Fibroblast of the conjunctiva (primary cell): ENCODE data around the gene TTPAL.

Experiments used
- DNase-seq: peaks from one replicate; pipeline ENCODE4 v3.0.0-alpha.2; 2010; ENCODE audit warnings: low read depth

Gene TTPAL

GRCh38 chr20:44442298-44443070 lies 33.2 kb upstream of the TTPAL start:
- DNase-seq: no peak

- DNase-seq: no peak
Observed at GRCh38 chr20:44445742-44446710, 29.6 kb upstream of the TTPAL start.

DNA sequence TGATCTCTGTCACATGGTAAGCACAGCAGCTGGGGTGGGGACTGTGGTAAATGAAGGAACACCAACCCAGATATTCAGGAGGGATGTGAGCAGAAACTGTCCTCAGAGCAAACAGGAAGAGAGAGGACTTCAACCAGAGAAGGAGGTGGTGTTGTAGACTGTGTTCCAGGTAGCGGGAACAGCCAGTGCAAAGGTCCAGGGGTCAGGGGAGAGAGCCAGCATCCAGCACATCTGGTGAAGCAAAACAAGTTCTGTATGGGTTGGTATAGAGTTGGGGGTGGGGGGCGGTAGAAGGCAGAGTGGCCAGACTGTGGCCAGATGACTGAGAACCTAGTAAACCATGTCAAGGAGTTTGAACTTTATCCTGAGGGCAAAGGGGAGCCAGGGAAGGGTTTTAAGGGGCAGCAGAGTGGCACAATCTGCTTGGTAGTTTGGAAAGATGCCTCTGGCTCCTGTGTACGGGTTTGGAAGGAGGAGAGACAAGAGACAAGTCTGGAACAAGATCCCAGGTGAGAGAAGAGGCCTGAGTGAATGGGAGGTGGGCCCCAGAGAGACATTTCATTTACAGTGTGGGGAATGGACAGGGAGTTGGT lies 27.8 kb upstream of the TTPAL start:
- no peak for DNase-seq

DNA sequence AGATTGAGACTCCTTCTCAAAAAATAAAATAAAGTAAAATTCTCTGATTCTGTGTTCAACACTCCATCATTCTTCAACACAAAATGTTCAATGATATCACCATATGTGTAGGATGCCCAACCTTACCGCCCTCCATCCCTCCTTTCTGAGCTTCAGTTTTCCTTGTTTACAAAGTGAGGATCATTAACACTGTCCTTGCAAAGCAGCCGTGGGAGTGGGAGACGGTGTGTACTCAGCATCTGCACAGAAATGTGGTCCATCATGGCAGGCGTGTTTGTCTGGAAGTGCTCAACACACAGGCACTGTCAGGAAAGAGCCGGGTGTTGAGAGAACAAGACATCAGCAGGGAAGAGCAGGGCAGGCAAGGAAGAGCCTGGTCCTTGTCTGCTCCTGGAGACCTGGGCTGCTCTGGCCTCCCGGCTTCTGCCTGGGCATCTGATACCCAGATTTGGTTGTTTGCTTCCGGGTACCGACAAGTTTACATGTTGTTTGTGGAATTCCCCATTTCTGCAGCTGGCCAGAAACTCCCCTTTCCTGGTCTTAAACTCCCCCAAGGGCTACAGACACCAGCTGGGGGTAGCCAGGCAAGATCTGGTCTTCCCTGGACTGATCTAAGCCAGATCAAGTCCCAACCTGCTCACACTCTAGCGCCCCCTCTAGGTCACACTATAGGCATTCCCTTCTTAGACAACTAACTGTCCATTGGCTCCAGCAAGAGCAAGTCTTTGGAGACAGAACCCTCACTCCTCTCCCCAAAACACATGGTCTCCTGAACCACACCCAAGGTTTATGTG lies 26.7 kb upstream of the TTPAL start:
- DNase-seq: no peak

- no peak for DNase-seq
Observed at GRCh38 chr20:44449864-44450263, 25.8 kb upstream of the TTPAL start.

- DNase-seq: no peak
Observed at GRCh38 chr20:44450281-44450889, 25.3 kb upstream of the TTPAL start.

DNA sequence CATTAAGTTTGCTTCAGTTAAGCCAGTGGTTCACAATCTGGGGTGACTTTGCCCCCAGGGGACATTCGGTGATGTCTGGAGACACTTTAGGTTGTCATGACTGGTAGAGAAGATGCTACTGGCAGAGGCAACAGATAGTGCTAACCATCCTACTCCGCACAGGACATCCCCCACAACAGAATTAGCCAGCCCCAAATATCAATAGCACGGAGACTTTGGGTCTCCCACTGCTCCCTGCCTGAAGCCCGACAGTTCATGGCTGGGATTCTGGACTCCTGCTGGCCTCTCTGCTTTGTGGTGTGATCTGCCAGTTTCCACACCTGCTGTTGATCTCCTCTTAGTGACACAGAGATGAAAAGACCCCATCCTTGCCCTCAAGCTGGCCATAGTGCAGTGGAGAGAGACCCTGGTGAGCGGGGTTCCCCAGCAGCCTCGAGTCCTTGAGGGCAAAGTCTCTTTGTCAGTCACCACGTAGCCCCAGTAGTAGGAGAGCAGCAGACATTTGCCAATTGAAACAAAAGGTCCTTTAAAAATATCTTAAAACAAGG lies 24.7 kb upstream of the TTPAL start:
- DNase-seq: no peak

GRCh38 chr20:44454306-44454963 lies 21.2 kb upstream of the TTPAL start:
- no peak for DNase-seq

GRCh38 chr20:44455126-44455525 lies 20.5 kb upstream of the TTPAL start:
- DNase-seq: no peak

GRCh38 chr20:44456611-44457010 lies 19.1 kb upstream of the TTPAL start:
- no peak for DNase-seq

DNA sequence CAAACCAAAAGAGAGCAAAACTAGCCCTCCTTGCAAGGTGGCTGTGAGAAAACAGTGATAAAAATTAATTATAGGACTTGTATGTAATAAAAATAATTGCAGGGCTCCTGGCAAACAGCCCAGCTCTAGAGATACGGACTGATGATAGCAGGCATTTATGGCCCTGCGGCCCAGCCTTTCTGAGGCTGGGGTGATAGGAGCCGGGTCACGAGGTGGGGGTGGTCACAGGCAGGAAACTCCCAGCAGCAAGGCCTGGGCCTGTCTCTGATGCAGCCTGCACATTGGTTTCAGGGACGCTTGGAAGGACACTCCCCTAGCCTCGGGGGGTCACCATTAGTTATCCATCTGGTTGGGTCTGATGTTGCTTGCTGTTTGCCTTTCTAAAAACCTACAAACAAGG lies 18.7 kb upstream of the TTPAL start:
- no peak for DNase-seq

GRCh38 chr20:44459271-44459670 lies 16.4 kb upstream of the TTPAL start:
- DNase-seq: no peak

DNA sequence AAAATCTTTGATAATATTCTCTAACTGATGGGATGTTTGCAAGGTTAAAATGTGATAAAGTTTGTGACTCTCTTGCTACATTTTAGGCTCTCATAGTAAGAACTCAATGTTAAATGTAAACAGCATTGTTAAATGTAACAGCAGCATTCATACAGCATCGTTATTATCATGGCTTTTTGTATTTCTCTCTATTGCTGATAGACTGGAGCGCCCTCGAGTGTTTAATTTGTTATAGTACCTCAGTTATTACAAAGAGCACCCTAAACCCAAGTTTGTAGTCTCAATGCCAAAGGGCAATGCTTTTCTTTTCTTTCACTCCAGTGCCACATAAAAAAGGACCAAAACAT lies 14.9 kb upstream of the TTPAL start:
- DNase-seq: no peak

DNA sequence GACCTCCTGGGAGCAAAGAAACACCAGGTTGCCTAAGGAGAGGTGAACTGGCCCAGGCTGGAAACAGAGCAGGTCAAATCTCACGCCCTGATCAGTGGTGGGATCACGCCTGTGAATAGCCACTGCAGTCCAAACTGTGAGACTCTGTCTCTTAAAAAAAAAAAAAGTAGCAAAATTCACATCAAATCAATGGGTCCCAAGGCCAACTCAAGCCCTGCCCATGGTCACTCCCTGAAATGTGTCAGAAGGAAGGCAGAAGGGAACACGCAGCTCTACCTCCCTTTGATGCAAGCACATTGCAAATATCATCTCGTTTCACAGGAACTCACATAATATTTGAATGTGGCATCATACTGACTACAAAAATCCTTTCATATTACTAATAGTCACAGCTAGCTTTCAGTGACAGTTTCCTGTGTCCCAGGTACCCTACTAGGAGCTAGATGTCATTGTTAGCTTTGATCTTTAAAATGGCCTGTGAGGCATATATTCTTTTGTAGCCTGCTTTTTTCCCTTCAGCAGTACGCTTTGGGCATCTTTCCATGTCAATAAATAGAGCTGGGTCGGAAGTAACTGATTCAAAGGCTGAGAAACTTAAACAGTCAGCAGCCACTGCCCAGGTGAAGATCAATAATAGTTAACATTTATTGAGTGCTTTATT lies 14.4 kb upstream of the TTPAL start:
- no peak for DNase-seq

- no peak for DNase-seq
Observed at GRCh38 chr20:44461803-44462174, 13.9 kb upstream of the TTPAL start.

- DNase-seq: no peak
Observed at GRCh38 chr20:44463466-44463865, 12.2 kb upstream of the TTPAL start.

DNA sequence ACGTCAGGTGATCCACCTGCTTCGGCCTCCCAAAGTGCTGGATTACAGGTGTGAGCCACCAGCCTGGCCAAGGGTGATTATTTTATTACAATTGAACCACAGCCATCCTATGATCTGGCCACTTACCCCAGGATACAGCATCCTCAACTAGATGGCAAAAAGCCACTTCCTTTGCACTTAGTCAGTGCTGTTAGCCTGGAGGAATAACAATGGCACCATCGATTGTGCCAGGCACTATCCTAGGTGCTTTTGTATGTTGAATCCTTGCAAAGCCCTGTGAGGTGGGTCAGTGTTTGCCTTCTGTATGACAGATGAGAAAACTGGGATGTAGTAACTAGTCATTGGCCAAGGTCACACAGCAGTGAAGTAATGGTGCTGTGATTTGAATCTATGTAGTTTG lies 11.2 kb upstream of the TTPAL start:
- DNase-seq: no peak

GRCh38 chr20:44465001-44465560 lies 10.6 kb upstream of the TTPAL start:
- no peak for DNase-seq

GRCh38 chr20:44467289-44467883 lies 8.3 kb upstream of the TTPAL start:
- DNase-seq: peak; percentile 78
